H1 (cell line): Measurements from ENCODE around the gene GNG11. TPM values are rescaled to one million over a fixed set of nuclear protein-coding genes. Genes with fewer than 3 reads are reported as not detected.
A peak's percentile ranks its signal among the peaks of the same experiment; 100 is the strongest.

Experiments used
- CTCF ChIA-PET: fragments of 300-600 bp; sonication (Branson Sonifier 250); formaldehyde crosslinking; loops from one replicate; lab custom pipeline; 2021; ENCODE audit not compliant: partially characterized antibody; lab: Charles Lee
- POLR2A ChIA-PET: fragments of 300-600 bp; sonication (Branson Sonifier 250); formaldehyde crosslinking; loops from one replicate; lab custom pipeline; 2021; ENCODE audit warnings: inconsistent platforms; ENCODE audit not compliant: partially characterized antibody; lab: Charles Lee
- DNase-seq, 2 experiments: peaks; one replicate each; pipeline versions ENCODE4 v3.0.0 to v3.0.0-alpha.2; 2010 to 2022; ENCODE audit warnings: low spot score in 2 of 2, low read depth in 1 of 2, mixed read lengths in 1 of 2
- FAIRE-seq: peaks from 2 replicates; lab custom pipeline; 2011; peaks lifted over from hg19 to GRCh38; lab: Jason Lieb, UNC
- H2AFZ ChIP-seq: 2 replicates; pipeline ENCODE4 v1.8.1; 2012; ENCODE audit warnings: low read length, inconsistent platforms
- H2AK5ac ChIP-seq: 2 replicates; pipeline ENCODE4 v1.6.1; 2013; ENCODE audit warnings: low read depth, low read length
- H2BK120ac ChIP-seq: replicated peaks from 2 replicates; pipeline ENCODE3; 2013; ENCODE audit warnings: low read depth, low read length, inconsistent platforms
- H2BK12ac ChIP-seq: 2 replicates; pipeline ENCODE4 v1.6.1; 2013; ENCODE audit warnings: low read depth, low read length
- H2BK15ac ChIP-seq: 2 replicates; pipeline ENCODE4 v1.6.1; 2013; ENCODE audit warnings: low read length
- H2BK20ac ChIP-seq: 2 replicates; pipeline ENCODE4 v1.6.1; 2013; ENCODE audit warnings: low read length
- H2BK5ac ChIP-seq: 2 replicates; pipeline ENCODE4 v1.6.1; 2013; ENCODE audit warnings: low read depth, low read length
- H3K14ac ChIP-seq: 2 replicates; pipeline ENCODE4 v1.6.1; 2013; ENCODE audit warnings: inconsistent platforms; ENCODE audit not compliant: insufficient read length
- H3K18ac ChIP-seq: 2 replicates; pipeline ENCODE4 v1.6.1; 2013; ENCODE audit warnings: low read length; ENCODE audit errors: extremely low read depth
- H3K23ac ChIP-seq: 2 replicates; pipeline ENCODE4 v1.6.1; 2013; ENCODE audit warnings: inconsistent platforms; ENCODE audit not compliant: insufficient read length
- H3K23me2 ChIP-seq: 2 replicates; pipeline ENCODE4 v1.6.1; 2013; ENCODE audit warnings: low read depth, low read length
- H3K27ac ChIP-seq: 2 replicates; pipeline ENCODE4 v1.6.1; 2011; ENCODE audit warnings: low read depth, low read length, inconsistent platforms
- H3K27me3 ChIP-seq, 4 experiments: replicated peaks in 1 of 4; 1 replicate in 1 of 4; 2 replicates in 3 of 4; pipeline versions ENCODE4 v1.6.1 to v1.8.1; 2011 to 2013; ENCODE audit warnings: low read length in 3 of 4, mild to moderate bottlenecking in 3 of 4, inconsistent platforms in 2 of 4, mixed read lengths in 2 of 4, moderate library complexity in 1 of 4; ENCODE audit not compliant: control insufficient read depth in 3 of 4, insufficient read depth in 3 of 4; ENCODE audit errors: extremely low read depth in 1 of 4
- H3K36me3 ChIP-seq, 4 experiments: 2 replicates each; pipeline versions ENCODE4 v1.6.1 to v1.8.1; 2011 to 2013; ENCODE audit warnings: mild to moderate bottlenecking in 4 of 4, low read length in 3 of 4, moderate library complexity in 2 of 4, control low read depth in 1 of 4, inconsistent platforms in 1 of 4; ENCODE audit not compliant: insufficient read depth in 4 of 4, control insufficient read depth in 2 of 4
- H3K4ac ChIP-seq: replicated peaks from 2 replicates; pipeline ENCODE3; 2013; ENCODE audit warnings: low read length, low read depth, mixed read lengths, inconsistent platforms; ENCODE audit not compliant: insufficient read length
- H3K4me1 ChIP-seq, 4 experiments: replicated peaks in 1 of 4; 1 replicate in 1 of 4; 2 replicates in 3 of 4; pipeline versions ENCODE4 v1.6.1 to v1.8.1; 2011 to 2013; ENCODE audit warnings: low read length in 3 of 4, inconsistent platforms in 2 of 4, mixed read lengths in 1 of 4; ENCODE audit not compliant: insufficient read depth in 4 of 4, control insufficient read depth in 3 of 4
- H3K4me2 ChIP-seq, 2 experiments: 2 replicates each; pipeline versions ENCODE4 v1.6.1 to v1.8.1; 2011 to 2013; ENCODE audit warnings: low read depth in 2 of 2, low read length in 2 of 2, control low read depth in 1 of 2, inconsistent platforms in 1 of 2, mild to moderate bottlenecking in 1 of 2; ENCODE audit not compliant: insufficient read depth in 1 of 2
- H3K4me3 ChIP-seq, 4 experiments: fragments of 200-600, 300-600 bp in 1 of 4; sonication (generic), shearing (Covaris generic), sonication (Bioruptor Twin) in 1 of 4; 2 replicates each; pipeline versions ENCODE4 v1.5.1 to v1.8.1; 2011 to 2016; ENCODE audit warnings: low read length in 4 of 4, low read depth in 3 of 4, control low read depth in 2 of 4, inconsistent platforms in 2 of 4, mild to moderate bottlenecking in 2 of 4, mixed read lengths in 1 of 4, moderate library complexity in 1 of 4; ENCODE audit not compliant: insufficient read depth in 2 of 4; ENCODE audit errors: extremely low read depth in 1 of 4
- H3K56ac ChIP-seq: replicated peaks from 2 replicates; pipeline ENCODE3; 2013; ENCODE audit warnings: low read depth, mild to moderate bottlenecking, mixed read lengths, low read length, inconsistent platforms; ENCODE audit not compliant: insufficient read length
- H3K79me1 ChIP-seq: 2 replicates; pipeline ENCODE4 v1.6.1; 2013; ENCODE audit warnings: low read depth, low read length, control low read depth
- H3K79me2 ChIP-seq, 2 experiments: 2 replicates each; pipeline versions ENCODE4 v1.6.1 to v1.8.1; 2012 to 2013; ENCODE audit warnings: low read length in 2 of 2, mild to moderate bottlenecking in 2 of 2, inconsistent platforms in 1 of 2; ENCODE audit not compliant: insufficient read depth in 2 of 2, control insufficient read depth in 1 of 2
- H3K9ac ChIP-seq, 4 experiments: replicated peaks in 1 of 4; 1 replicate in 1 of 4; 2 replicates in 3 of 4; pipeline versions ENCODE4 v1.6.1 to v1.8.1; 2011 to 2013; ENCODE audit warnings: low read depth in 3 of 4, low read length in 3 of 4, control low read depth in 2 of 4, mild to moderate bottlenecking in 2 of 4, moderate library complexity in 2 of 4, inconsistent platforms in 1 of 4; ENCODE audit errors: extremely low read depth in 1 of 4
- H3K9me3 ChIP-seq, 2 experiments: 2 replicates each; pipeline versions ENCODE4 v1.6.1 to v1.8.1; 2012 to 2013; ENCODE audit warnings: mild to moderate bottlenecking in 2 of 2, moderate library complexity in 2 of 2, control low read depth in 1 of 2, inconsistent platforms in 1 of 2, low read depth in 1 of 2, low read length in 1 of 2, mixed read lengths in 1 of 2; ENCODE audit not compliant: insufficient read depth in 2 of 2
- H4K20me1 ChIP-seq, 2 experiments: replicated peaks in 1 of 2; 2 replicates each; pipeline versions ENCODE3 to v1.8.1; 2011 to 2013; ENCODE audit warnings: inconsistent platforms in 2 of 2, low read length in 2 of 2, mild to moderate bottlenecking in 1 of 2; ENCODE audit not compliant: insufficient read depth in 2 of 2, control insufficient read depth in 1 of 2
- H4K5ac ChIP-seq: 2 replicates; pipeline ENCODE4 v1.6.1; 2013; ENCODE audit warnings: low read length, low read depth, mixed read lengths, inconsistent platforms; ENCODE audit not compliant: insufficient read length
- H4K8ac ChIP-seq: 2 replicates; pipeline ENCODE4 v1.8.0; 2013; ENCODE audit warnings: mild to moderate bottlenecking, moderate library complexity, low read length, inconsistent platforms; ENCODE audit not compliant: insufficient read depth; ENCODE audit errors: extremely low read depth
- H4K91ac ChIP-seq: replicated peaks from 2 replicates; pipeline ENCODE3; 2013; ENCODE audit warnings: low read length, mixed read lengths, inconsistent platforms; ENCODE audit not compliant: insufficient read length
- JUN ChIP-seq: IDR thresholded peaks from 2 replicates; pipeline ENCODE4 v1.6.1; 2011; ENCODE audit warnings: low read depth, mild to moderate bottlenecking, improper control_type of control experiment, low read length
- RAD21 ChIP-seq, 2 experiments: IDR thresholded peaks in 1 of 2; conservative IDR thresholded peaks in 1 of 2; 2 replicates each; pipeline ENCODE4 v1.6.1; 2011; ENCODE audit warnings: low read depth in 2 of 2, low read length in 2 of 2, improper control_type of control experiment in 1 of 2, inconsistent platforms in 1 of 2, mild to moderate bottlenecking in 1 of 2, moderate library complexity in 1 of 2
- SRF ChIP-seq: IDR thresholded peaks from 2 replicates; pipeline ENCODE4 v1.6.1; 2011; ENCODE audit warnings: mild to moderate bottlenecking, low read depth, low read length, moderate library complexity
- WGBS, 2 experiments: shearing (Covaris generic) in 1 of 2; methylation state at CpG; one replicate each; pipeline versions ENCODE4 v1.1.6 to v1.1.7; 2013 to 2015; ENCODE audit warnings: low lambda C conversion rate in 2 of 2, mixed read lengths in 2 of 2, inconsistent platforms in 1 of 2, low coverage in 1 of 2, missing lambda C conversion rate in 1 of 2; ENCODE audit not compliant: insufficient replicate concordance in 2 of 2, insufficient coverage in 1 of 2, insufficient read length in 1 of 2; ENCODE audit errors: extremely low coverage in 1 of 2, missing lambda C conversion rate in 1 of 2; 5-methylcytosine and 5-hydroxymethylcytosine counted together
- polyA plus RNA-seq, 7 experiments: library from polyadenylated mRNA; depleted of rRNA in 3 of 7; stranded (reverse) in 5 of 7; unstranded in 2 of 7; fragments of >200 nt in 5 of 7; fragments of 200-250 nt in 2 of 7; gene quantifications; 1 replicate in 5 of 7; 2 replicates in 1 of 7; 4 replicates in 1 of 7; pipeline versions ENCODE4 v1.2.1 to v1.2.3, GENCODE V29; 2011 to 2013; ENCODE audit warnings: missing spikeins in 2 of 7, mixed read lengths in 2 of 7
- total RNA-seq: library from RNA; stranded (reverse); fragmentation: NEBNext Ultra II Directional; extraction: Animal tissue kit (Norgen Biotek cat#: 25700); gene quantifications from 2 replicates; pipeline ENCODE4 v1.2.1, GENCODE V29; 2021

Gene GNG11
- total and polyA plus RNA-seq, 2 of the 8 experiments (the other 6 are each of a cell fraction or from before 2014, with no cell fraction given), result 0.38 to 1.3 TPM

- Histone ChIP-seq H4K5ac (no peak overlapping the region), H3K56ac (no peak overlapping the region), H3K4me1 (no peaks in the 10 kb centered on the region), H2BK12ac (no peak overlapping the region), H3K9me3 (peaks cover 4 to 13% of the 10 kb centered on the region in 2 experiments; a peak in 2 of 4 replicates), H4K20me1 (no peaks in the 10 kb centered on the region), H3K36me3 (no peaks in the 10 kb centered on the region), H3K79me2 (no peaks in the 10 kb centered on the region), H3K79me1 (no peaks in the 10 kb centered on the region), H2BK20ac (no peak overlapping the region), H3K9ac (no peak overlapping the region), H2BK15ac (no peak overlapping the region), H3K4ac (no peak overlapping the region), H2AFZ (no peak overlapping the region), H3K27me3 (no peaks in the 10 kb centered on the region), H4K91ac (no peak overlapping the region), H4K8ac (no peak overlapping the region), H2AK5ac (no peak overlapping the region), H3K14ac (no peak overlapping the region), H3K4me3 (no peak overlapping the region), H2BK120ac (no peak overlapping the region), H3K27ac (no peak overlapping the region), H3K4me2 (no peak overlapping the region), H3K23me2 (no peaks in the 10 kb centered on the region), H3K18ac (no peak overlapping the region), H3K23ac (no peak overlapping the region), H2BK5ac (no peak overlapping the region)
- no peak for TF ChIP-seq JUN
- TF ChIP-seq SRF, result no peak
- peak in 1 of 2 experiments; percentile 20; a peak in 1 of 4 replicates for TF ChIP-seq RAD21 (IDR thresholded peaks at IDR 0.05 in 1 of 2, conservative IDR thresholded peaks at IDR 0.05 in 1 of 2; ENCODE audit: low read depth in 2 of 2, low read length in 2 of 2)
- DNase-seq (no peak), FAIRE-seq (no peak)
- CTCF ChIA-PET, result no interaction called here
- POLR2A ChIA-PET, result no interaction called here
- WGBS, 2 experiments, result 91% methylated on average over 3 of the region's 3 CpGs; no CpG with 5 or more reads in 1 of the 2 experiments
Observed at GRCh38 chr7:93877742-93878141, 43.8 kb upstream of the GNG11 start.
